22Rv1 (cell line): ENCODE measurements around the gene RABL6.

Source experiments
- H3K27ac ChIP-seq: fragments of 450-650 bp; 2 replicates; pipeline ENCODE4 v1.5.1; 2017
- CTCF ChIP-seq: fragments of 450-650 bp; IDR thresholded peaks from 2 replicates; pipeline ENCODE4 v1.5.1; 2017; ENCODE audit warnings: mild to moderate bottlenecking
- ZFX ChIP-seq: fragments of 450-650 bp; IDR thresholded peaks from 2 replicates; pipeline ENCODE4 v1.6.1; 2017; ENCODE audit warnings: antibody characterized with exemption, borderline replicate concordance

Gene RABL6

GRCh38 chr9:136835932-136836904, 28.5 kb downstream of the RABL6 start:
- H3K27ac ChIP-seq, result peak overlapping the region; percentile 90

DNA sequence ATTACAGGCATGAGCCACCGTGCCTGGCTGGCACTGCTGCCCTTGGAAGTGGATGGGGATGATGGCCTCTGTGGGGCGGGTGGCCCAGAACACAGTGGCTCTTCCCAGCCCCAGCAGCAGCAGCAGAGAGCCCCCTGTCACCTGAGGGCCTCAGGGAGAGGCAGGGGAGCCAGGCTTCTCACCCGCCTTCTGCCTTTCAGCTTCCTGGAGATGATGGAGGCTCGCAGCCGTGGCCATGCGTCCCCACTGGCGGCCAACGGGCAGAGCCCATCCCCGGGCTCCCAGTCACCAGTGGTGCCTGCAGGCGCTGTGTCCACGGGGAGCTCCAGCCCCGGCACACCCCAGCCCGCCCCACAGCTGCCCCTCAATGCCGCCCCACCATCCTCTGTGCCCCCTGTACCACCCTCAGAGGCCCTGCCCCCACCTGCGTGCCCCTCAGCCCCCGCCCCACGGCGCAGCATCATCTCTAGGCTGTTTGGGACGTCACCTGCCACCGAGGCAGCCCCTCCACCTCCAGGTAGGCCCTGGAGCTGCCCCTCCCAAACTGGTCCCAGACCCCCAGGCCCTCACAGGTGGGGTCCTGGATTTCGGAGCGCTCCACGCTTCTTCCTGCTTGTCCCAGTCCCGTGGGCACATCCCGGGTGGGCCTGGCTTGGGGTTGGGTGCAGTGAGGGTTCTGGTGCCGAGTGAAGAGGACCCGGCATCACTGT, 29.6 kb downstream of the RABL6 start:
- peak overlapping the region; percentile 90 for H3K27ac ChIP-seq
- TF ChIP-seq CTCF (no peak), ZFX (no peak)

More at GRCh38 chr9:136835932-136836904, 28.5 kb downstream of the RABL6 start:
- TF ChIP-seq ZFX (no peak), CTCF (no peak)

GRCh38 chr9:136837856-136838277, 30.1 kb downstream of the RABL6 start:
- peak overlapping the region; percentile 90 for H3K27ac ChIP-seq

- TF ChIP-seq CTCF (no peak), ZFX (no peak)
- peak overlapping the region; percentile 90 for H3K27ac ChIP-seq
Observed at GRCh38 chr9:136838314-136839228, 30.8 kb downstream of the RABL6 start.

DNA sequence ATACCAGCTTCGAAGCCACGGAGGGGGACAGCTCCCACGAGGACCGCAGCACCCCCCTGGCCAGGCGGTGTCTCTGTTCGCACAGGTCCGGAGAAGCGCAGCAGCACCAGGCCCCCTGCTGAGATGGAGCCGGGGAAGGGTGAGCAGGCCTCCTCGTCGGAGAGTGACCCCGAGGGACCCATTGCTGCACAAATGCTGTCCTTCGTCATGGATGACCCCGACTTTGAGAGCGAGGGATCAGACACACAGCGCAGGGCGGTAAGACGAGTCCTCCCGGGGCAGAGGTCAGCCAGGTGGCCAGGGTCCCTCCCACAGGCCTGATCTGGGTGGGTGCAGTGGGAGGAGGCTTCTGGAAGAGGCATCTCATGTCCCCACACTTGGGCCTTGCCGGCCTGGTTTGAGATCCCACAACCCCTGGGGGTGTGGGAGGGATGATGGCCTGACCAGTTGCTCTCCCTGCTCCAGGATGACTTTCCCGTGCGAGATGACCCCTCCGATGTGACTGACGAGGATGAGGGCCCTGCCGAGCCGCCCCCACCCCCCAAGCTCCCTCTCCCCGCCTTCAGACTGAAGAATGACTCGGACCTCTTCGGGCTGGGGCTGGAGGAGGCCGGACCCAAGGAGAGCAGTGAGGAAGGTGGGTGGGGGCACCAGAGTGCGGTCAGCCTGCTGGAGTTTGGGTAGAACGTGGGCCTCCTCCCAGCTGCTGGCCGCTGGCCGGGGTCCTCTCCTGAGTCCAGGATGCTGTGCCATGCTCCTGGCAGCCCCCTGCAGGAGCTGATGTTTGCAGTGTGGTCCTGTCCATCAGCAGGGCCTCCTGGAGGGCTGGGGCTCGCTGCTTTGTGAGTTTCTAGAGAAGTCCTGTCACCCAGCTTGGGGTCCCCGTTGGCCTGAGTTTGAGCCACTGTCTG, 31.7 kb downstream of the RABL6 start:
- TF ChIP-seq ZFX (no peak), CTCF (no peak)
- H3K27ac ChIP-seq, result peak overlapping the region; percentile 90

DNA sequence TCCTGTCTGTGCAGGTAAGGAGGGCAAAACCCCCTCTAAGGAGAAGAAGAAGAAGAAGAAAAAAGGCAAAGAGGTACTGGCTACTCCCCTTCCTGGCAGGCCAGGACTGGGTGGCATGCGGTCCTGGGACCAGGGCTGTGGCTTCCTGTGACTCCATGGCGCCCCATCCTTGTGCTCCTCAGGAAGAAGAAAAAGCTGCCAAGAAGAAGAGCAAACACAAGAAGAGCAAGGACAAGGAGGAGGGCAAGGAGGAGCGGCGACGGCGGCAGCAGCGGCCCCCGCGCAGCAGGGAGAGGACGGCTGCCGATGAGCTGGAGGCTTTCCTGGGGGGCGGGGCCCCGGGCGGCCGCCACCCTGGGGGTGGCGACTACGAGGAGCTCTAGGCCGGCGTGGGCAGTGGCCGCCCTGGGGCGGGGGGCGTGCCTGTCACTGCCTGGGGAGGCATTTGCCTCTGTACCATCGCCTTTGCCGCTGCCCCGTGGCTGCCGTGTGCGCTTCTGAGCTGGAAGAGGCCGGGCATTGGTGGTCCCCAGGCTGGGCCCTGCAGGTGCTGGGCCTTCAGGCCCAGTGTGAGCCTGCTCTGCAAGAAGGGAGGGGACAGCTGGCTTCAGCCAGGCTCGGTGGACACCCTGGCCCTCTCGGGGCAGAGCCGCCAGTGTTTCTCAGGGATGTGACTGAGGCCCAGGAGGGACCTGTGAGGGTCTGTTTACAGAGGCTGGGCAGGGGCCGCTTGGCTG, 32.6 kb downstream of the RABL6 start:
- H3K27ac ChIP-seq, result peak overlapping the region; percentile 90
- TF ChIP-seq CTCF (no peak), ZFX (no peak)
